CD4-positive, alpha-beta T cell treated with Interleukin-12 subunit alpha and Interleukin-12 subunit beta, for 1 hour (primary cell): Measurements from ENCODE around the gene PJA1.
A peak's percentile ranks its signal among the peaks of the same experiment; 100 is the strongest.

ENCODE experiments used
- DNase-seq: peaks from one replicate; pipeline ENCODE4 v3.0.0-alpha.2; 2020

The PJA1 gene

GRCh38 chrX:69165087-69165651 is at the start of gene PJA1:
Gene PJA1 (minus strand): TSS chrX:69165453. CDS start chrX:69163073, 2,380 bp downstream.
- peak; percentile 75 for DNase-seq

GRCh38 chrX:69214463-69214862 is 49.2 kb upstream of the PJA1 start:
- no peak for DNase-seq

GRCh38 chrX:69211701-69212100 is 46.4 kb upstream of the PJA1 start:
- DNase-seq, result no peak

GRCh38 chrX:69210581-69210980 is 45.3 kb upstream of the PJA1 start:
- no peak for DNase-seq

GRCh38 chrX:69207216-69207615 is 42.0 kb upstream of the PJA1 start:
- DNase-seq, result no peak

GRCh38 chrX:69203638-69204037 is 38.4 kb upstream of the PJA1 start:
- no peak for DNase-seq

- DNase-seq, result no peak
Observed at GRCh38 chrX:69197690-69198089, 32.4 kb upstream of the PJA1 start.

GRCh38 chrX:69196666-69197065 is 31.4 kb upstream of the PJA1 start:
- no peak for DNase-seq

GRCh38 chrX:69195810-69196209 is 30.6 kb upstream of the PJA1 start:
- DNase-seq, result no peak

GRCh38 chrX:69195192-69195591 is 29.9 kb upstream of the PJA1 start:
- DNase-seq, result no peak

- DNase-seq, result no peak
Observed at GRCh38 chrX:69192603-69193002, 27.4 kb upstream of the PJA1 start.

GRCh38 chrX:69189576-69190371 is 24.5 kb upstream of the PJA1 start:
- no peak for DNase-seq

- DNase-seq, result no peak
Observed at GRCh38 chrX:69186651-69187050, 21.4 kb upstream of the PJA1 start.

- no peak for DNase-seq
Observed at GRCh38 chrX:69185886-69186285, 20.6 kb upstream of the PJA1 start.

GRCh38 chrX:69185141-69185540 is 19.9 kb upstream of the PJA1 start:
- DNase-seq, result no peak

- no peak for DNase-seq
Observed at GRCh38 chrX:69182818-69183380, 17.6 kb upstream of the PJA1 start.

- DNase-seq, result no peak
Observed at GRCh38 chrX:69179380-69179911, 14.2 kb upstream of the PJA1 start.

- DNase-seq, result no peak
Observed at GRCh38 chrX:69178592-69178991, 13.3 kb upstream of the PJA1 start.

GRCh38 chrX:69177511-69178162 is 12.4 kb upstream of the PJA1 start:
- no peak for DNase-seq

- DNase-seq, result no peak
Observed at GRCh38 chrX:69176053-69176452, 10.8 kb upstream of the PJA1 start.

- no peak for DNase-seq
Observed at GRCh38 chrX:69173906-69174305, 8.7 kb upstream of the PJA1 start.

GRCh38 chrX:69172937-69173336 is 7.7 kb upstream of the PJA1 start:
- DNase-seq, result no peak

GRCh38 chrX:69170319-69170718 is 5.1 kb upstream of the PJA1 start:
- DNase-seq, result no peak
